ENCODE measurements around the gene ADISSP.
A peak's percentile ranks its signal among the peaks of the same experiment; 100 is the strongest.
"Not testable (repeated sequence)": the region's sequence is repeated elsewhere in the genome, so short reads cannot be mapped to it uniquely, and the experiment has no call there.

Gene ADISSP

GRCh38 chr20:3797592-3798372, 30.2 kb upstream of the ADISSP start:
- no peak for DNase-seq

- DNase-seq = no peak
These were observed 29.6 kb upstream of the ADISSP start for GRCh38 chr20:3797226-3797545.

GRCh38 chr20:3796477-3797225, 29.1 kb upstream of the ADISSP start:
- DNase-seq = no peak

GRCh38 chr20:3795511-3796468, 28.2 kb upstream of the ADISSP start, which contains the start of gene CDC25B:
TSS of gene CDC25B (plus strand) at chr20:3796310. CDS start at chr20:3796532, 222 bp downstream.
- DNase-seq = peak; percentile 59

- DNase-seq = no peak
These were observed 27.3 kb upstream of the ADISSP start for GRCh38 chr20:3794701-3795420.

- DNase-seq = not testable (repeated sequence)
These were observed 26.6 kb upstream of the ADISSP start for GRCh38 chr20:3794168-3794567.

GRCh38 chr20:3789201-3789600, 21.6 kb upstream of the ADISSP start:
- DNase-seq = not testable (repeated sequence)

- no peak for DNase-seq
These were observed 21.2 kb upstream of the ADISSP start for GRCh38 chr20:3788685-3789155.

GRCh38 chr20:3787324-3788014, 19.9 kb upstream of the ADISSP start:
- no peak for DNase-seq

- peak; percentile 43 for DNase-seq
These were observed 19.2 kb upstream of the ADISSP start, which contains the start of gene CENPB for GRCh38 chr20:3786665-3787323. TSS of gene CENPB (minus strand) at chr20:3786740. CDS start at chr20:3786483, 257 bp downstream.

GRCh38 chr20:3786126-3786484, 18.6 kb upstream of the ADISSP start:
- DNase-seq = no peak

GRCh38 chr20:3785240-3786125, 17.9 kb upstream of the ADISSP start:
- no peak for DNase-seq

GRCh38 chr20:3784863-3785239, 17.3 kb upstream of the ADISSP start:
- no peak for DNase-seq

GRCh38 chr20:3784216-3784853, 16.8 kb upstream of the ADISSP start:
- DNase-seq = no peak

GRCh38 chr20:3783511-3784195, 16.1 kb upstream of the ADISSP start:
- DNase-seq = no peak

- no peak for DNase-seq
These were observed 15.5 kb upstream of the ADISSP start for GRCh38 chr20:3783068-3783489.

GRCh38 chr20:3782597-3782996, 15.0 kb upstream of the ADISSP start:
- no peak for DNase-seq

GRCh38 chr20:3781153-3781910, 13.8 kb upstream of the ADISSP start, which contains the start of gene SPEF1:
TSS of gene SPEF1 (minus strand) at chr20:3781448. CDS start at chr20:3781287, 161 bp downstream.
- DNase-seq = peak; percentile 49

All from GF-D8 (cell line).